SU-DHL-6 (cell line): ENCODE results near the gene COL23A1.

Experiments used
- CTCF ChIP-seq: fragments of 200-600 bp; sonication (generic); IDR thresholded peaks from one replicate; pipeline ENCODE4 v1.5.1; 2017; ENCODE audit warnings: antibody characterized with exemption, mild to moderate bottlenecking, low read length, moderate library complexity; ENCODE audit not compliant: insufficient read depth, poor library complexity, severe bottlenecking
- EZH2phosphoT487 ChIP-seq: fragments of 200-600 bp; sonication (generic), shearing (Covaris generic); conservative IDR thresholded peaks from 2 replicates; pipeline ENCODE4 v1.6.1; 2018; ENCODE audit warnings: mild to moderate bottlenecking, antibody characterized with exemption, low read length, moderate library complexity, mixed read lengths

GRCh38 chr5:178221853-178222252, 368.3 kb downstream of the COL23A1 start:
- TF ChIP-seq CTCF = no peak
- no peak for TF ChIP-seq EZH2phosphoT487
